RPMI8226 (cell line): ENCODE data around the gene GANAB.
A peak's percentile ranks its signal among the peaks of the same experiment; 100 is the strongest.
"Not testable (repeated sequence)": the region's sequence is repeated elsewhere in the genome, so short reads cannot be mapped to it uniquely, and the experiment has no call there.

Experiments used
- DNase-seq: peaks from one replicate; pipeline ENCODE4 v3.0.0-alpha.2; 2015

The GANAB gene

GRCh38 chr11:62621027-62621566 is 25.3 kb downstream of the GANAB start:
- no peak for DNase-seq

- DNase-seq, result not testable (repeated sequence)
These were observed 29.5 kb downstream of the GANAB start for GRCh38 chr11:62616957-62617356.

DNA sequence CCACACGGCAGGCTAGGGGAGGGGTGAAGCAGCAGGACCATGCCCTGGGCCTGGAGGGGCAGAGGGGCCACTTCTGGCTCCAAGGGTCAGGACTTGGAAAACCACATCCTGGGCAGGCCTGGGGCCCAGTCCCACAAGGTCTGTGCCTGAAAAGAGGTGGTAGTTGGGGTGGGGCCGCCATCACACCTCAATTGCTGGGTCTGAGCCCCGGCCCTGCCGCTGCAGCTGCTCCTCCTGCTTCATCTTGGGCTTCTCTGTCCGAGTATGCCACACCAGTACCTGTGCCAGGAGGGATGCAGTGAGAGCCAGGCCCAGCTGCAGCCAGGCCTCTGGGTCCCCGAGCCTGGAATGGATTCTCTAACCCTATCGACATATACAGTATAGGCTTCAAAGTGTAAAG is 30.9 kb downstream of the GANAB start:
- no peak for DNase-seq

DNA sequence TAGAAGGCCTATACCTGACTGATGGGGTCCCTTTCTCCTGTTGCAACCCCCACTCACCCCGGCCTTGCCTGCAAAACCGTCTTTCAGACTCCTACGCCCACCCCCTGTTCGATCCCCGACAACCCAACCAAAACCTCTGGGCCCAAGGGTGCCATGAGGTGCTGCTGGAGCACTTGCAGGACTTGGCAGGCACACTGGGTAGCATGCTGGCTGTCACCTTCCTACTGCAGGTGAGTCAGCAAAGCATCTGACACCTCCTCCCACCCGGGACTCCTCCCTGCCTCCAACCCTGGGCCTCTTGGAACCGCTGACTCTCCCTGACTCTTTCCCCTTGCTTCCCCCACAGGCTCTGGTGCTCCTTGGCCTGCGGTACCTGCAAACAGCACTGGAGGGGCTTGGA is 32.1 kb downstream of the GANAB start:
- peak; percentile 83 for DNase-seq

- no peak for DNase-seq
These were observed 33.1 kb downstream of the GANAB start for GRCh38 chr11:62613291-62613778.

DNA sequence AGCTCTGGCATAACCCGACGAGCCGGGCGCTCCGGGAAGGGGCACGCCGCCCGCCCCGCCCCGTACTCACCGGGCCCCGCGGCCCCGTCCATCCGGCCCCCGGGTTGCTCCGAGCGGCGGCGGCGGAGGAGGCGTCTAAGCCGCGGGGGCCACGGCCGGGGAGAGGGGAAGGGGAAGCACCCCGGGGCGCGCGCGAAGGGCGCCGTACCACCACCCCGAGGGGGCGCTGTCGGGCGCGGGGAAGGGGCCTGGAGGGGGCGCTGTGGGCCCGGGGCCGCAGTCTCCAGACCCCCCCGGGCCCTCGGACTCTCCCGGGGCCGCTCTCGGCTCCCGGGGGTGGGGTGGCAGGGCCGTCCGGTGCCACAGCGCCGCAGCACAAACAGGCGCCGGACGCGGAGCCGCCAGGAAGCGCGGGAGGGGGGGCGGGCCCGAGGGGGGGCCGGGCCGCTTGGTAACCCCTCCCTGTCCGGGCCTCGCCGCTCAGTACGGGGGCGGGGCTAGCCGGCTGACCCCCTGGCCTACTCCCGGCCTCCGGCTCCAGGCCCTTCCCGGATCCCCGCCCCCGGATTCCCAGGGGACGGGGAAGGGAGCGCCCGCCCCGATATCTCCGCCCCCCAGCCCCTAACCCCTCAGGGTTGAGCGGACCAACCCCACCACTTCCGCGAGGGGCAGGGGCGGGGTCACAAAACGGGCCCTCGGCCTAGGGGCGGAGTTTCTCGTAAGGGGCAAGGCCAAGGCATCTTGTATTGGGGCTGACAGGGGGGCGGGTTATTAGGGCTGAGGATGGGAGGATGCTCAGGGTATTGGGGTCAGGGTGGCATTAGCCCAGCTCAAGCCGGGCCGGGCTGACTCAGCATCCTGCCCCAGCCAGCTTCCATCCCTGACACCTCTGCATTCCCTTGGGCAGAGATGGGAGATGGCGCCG is 33.8 kb downstream of the GANAB start, which contains the start of the genes EML3 and ROM1:
EML3 (minus strand) TSS at position 410 of the 925 bp plus-strand sequence; CDS start at position 92, 318 bp downstream.
ROM1 (plus strand) TSS at position 892 of the 925 bp plus-strand sequence; CDS start at position 917, 25 bp downstream.
- peak; percentile 91 for DNase-seq

GRCh38 chr11:62611705-62612365 is 34.6 kb downstream of the GANAB start:
- peak; percentile 59 for DNase-seq

DNA sequence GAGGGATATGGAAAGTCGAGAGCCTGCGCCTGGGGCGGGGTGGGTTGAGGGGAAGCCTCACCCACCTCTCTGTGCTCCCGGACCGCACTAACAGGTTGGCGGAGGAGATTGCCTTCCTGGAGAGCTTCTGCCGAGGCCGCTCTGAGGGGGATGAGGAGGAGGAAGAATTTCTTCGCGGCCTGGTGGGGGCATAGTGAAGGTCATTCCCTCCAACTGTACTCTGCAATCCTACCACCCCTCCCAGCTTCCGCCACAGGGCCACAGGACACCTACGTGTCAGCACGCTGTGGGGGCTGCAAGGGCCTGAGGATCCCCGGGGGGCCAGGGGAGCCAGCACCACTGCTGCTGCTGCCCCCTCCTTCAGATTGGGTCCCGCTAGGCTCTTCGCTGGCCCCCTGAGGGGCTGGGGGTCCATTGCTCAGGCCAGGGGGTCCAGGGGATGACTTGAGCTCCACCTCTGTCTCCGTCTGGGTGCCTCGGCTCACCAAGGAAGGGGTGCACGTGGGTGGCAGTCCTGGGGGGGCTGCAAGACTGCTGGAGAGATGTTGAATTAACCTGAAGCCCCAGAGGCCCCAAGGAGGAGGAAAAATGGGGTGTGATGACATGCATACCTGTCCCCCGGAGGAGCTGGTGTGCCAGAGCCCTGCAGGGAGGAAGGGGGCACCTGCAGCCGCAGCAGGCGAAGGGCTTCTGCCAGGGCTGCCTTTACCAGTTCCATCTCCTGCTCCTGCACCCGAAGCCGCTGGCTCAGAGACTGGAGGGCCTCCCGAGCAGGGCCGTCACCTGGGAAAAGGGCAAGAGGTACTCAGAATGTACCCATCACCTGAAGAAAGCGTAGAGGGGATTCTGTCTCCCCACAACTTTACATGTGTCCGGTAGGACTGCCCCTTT is 35.4 kb downstream of the GANAB start:
- DNase-seq, result no peak

- DNase-seq, result no peak
These were observed 36.0 kb downstream of the GANAB start for GRCh38 chr11:62610403-62610802.

DNA sequence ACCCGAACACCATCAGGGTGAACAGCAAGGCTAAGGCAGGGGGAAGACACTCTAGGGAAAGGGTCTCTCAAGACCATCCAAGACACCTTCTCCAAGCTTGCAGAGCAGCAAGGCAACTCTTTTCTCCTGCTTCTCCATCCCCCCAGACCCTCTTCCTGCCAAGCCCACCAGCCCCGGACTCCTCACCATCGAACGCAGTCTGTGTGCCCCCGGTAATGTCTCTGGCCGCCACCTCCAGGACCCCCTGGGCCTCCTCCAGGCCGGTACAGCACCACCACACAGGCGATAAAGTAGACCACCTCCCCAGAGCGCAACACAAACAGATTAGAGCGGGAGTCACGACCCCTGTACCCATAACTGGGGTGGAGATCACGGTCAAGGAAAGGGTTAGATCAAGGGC is 37.6 kb downstream of the GANAB start:
- DNase-seq, result no peak

GRCh38 chr11:62607714-62608113 is 38.7 kb downstream of the GANAB start:
- DNase-seq, result no peak

DNA sequence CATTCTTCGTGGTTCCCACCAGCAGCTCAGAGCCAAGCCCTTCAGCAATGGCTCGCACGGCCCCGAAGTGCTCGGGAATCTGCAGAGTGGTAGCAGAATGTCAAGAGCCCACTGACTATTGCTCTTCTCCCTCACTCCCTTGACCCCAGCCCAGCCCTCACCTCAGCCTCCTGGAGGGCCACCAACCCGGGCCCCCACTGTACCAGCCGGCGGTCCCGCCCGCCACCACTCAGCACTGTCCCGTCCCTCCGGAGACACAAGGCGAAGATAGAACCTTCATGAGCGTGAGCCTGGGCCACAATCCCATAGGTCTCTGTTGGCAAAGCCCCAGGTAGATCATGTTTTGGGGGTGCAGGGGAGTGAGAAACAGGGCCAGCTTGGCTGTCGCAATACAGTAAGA is 40.5 kb downstream of the GANAB start:
- DNase-seq, result no peak

DNA sequence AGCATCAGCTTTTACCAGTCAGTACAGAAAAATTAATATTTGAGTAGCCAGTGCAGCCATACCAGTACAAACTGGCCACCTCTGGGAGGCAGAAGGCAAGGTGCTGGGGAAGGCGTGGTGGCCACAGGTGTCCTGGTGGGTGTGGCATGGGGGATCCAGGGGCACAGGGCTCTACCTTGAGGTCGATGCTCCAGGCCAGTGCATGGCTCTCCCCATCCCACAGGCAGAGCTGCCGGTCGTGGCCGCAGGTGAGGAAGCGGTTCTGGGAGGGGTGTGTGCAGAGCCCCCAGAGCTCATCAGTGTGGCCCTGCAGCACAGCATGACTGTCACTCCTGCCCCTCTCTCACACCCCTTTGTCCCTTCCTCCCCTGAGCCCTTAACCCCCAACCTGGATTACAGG is 40.9 kb downstream of the GANAB start:
- DNase-seq, result no peak

DNA sequence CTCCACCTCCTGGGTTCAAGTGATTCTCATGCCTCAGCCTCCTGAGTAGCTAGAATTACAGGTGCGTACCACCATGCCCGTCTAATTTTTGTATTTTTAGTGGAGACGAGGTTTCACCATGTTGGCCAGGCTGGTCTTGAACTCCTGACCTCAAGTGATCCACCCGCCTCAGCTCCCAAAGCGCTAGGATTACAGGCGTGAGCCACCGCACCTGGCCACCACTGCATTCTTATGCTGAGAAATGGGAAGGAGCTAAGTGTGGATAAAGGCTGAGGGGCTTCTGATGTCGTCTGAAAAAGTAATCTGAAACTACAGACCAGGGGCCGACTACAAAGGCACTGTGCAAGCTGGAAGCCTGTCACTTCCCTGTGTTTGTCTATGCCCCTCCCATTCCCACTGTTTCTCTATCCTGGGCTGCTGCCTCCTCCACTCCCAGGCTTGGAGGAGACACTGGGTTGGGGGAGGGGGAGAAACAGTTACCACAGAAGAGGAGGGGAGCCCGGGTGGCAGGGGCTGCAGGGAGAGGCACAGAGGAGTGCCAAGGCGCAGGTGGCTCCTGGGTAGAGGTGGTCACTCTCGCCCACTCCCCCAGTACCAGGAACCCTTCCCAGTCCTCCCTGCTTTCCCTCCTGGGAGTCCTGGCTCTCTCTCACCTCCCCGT is 41.8 kb downstream of the GANAB start:
- no peak for DNase-seq

GRCh38 chr11:62603776-62604299 is 42.6 kb downstream of the GANAB start:
- DNase-seq, result no peak

DNA sequence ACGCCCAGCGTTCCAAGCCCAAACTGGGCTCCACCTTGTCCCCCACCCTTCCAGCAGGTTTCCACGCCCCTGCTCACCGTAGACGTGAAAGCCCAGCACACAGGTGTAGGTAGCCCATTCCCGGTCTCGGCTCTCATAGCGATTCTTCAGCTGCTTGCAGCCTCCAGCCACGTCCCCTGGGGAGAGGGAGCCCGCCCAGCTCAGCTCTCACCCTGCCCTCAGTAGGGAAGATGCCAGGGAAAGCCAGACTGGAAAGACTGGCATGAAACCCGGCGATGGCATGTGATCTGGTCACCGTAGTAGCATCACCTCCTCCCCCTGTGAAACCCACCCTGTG is 43.4 kb downstream of the GANAB start:
- DNase-seq, result no peak

DNA sequence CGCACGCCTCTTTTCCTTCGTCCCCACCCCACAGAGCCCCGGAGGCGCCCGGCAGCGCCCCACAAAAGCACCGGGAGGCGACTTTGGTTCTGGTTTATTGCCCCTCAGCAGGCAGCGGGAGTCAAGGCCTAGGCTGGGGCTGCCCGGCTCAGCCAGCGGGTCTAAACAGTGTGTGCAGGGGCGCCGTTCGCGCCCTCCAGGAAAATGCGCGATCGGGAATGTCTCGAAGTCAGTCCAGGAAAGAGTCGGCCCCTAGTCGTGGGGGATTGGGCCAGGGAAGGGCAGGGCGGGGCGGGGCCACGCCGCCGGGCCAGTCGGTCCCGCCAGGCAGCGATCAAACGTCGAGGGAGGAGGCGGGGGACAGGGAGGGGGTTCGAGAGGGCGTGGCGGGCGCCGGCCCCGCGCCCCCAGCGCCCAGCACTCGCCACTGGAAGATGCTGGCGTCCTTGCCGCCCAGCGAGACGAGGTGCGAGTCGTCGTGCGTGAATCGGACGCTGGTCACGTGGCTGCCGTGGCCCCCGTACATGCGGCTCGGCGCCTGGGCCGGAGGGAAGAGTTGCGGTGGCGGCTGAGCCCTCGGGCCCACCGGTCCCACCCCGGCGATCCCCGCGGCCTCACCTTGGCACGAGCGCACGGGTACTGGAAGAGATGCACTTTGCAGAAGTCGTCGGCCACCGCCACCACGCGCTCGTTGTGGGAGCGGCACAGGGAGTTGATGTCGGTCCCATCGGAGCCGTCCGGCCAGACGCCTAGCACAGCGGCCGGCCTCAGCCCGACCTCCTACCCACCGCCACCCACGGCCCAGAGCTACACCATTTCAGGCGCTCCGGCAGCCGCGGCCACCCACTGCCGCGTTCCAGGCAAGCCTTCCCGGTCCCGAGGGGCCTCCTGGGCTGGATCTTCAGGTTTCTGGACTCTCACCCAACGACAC is 44.0 kb downstream of the GANAB start:
- no peak for DNase-seq

DNA sequence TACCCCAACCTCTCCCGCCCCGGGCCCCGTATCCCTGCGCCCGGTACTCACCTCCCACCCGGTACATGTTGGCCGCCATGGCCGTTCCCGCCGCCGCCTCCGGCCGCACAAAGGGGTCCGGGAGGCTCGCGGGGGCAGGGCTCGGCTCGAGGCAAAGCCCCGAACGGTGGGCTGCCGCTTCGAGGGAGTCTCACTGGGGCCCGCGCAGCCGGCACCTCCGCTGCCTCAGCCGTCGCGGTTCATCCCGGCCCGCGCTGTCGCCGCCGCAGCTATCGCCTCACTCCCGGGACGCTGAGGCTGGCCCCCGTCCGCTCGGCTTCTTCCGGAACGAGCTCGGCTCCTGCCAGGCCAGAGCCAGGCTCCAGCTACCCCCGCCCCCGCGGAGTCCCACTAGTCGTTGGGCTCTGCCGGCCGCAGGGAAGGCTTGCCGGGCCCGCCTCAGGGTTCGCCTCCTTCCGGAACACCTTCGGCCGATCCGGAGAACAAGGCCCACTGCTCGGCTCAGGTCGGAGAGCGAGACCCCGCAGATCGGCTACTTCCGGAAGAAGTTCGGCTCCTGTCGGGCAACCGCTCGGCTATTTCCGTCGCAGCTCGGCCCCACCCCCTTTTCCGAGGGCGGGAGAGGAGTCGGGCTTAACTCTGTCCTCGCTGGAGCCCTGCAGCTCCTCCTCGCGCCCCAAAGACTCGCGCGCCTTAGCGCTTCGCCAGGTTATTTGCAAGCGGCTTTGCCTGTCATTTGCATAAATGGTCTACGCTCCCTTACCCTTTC is 44.9 kb downstream of the GANAB start, which contains the start of gene MTA2:
MTA2 (minus strand) TSS at position 494 of the 769 bp plus-strand sequence; CDS start at position 79, 415 bp downstream.
- peak; percentile 99 for DNase-seq

DNA sequence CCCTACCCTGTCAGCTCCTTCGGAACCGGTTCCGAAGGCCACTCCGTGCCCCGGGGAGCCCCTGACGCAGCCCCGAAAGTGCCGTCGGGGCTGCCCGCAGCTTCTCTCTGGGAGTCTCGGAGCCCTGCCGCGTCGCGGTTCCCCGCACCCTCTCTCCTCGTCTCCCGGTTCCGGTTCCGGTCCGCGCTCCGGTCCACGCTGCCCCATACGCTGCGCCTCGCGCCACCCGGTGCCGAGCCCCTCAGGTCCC is 45.4 kb downstream of the GANAB start:
- DNase-seq, result peak; percentile 47
